ENCODE measurements around the gene KNOP1. TPM values are rescaled to one million over a fixed set of nuclear protein-coding genes. Genes with fewer than 3 reads are reported as not detected.

KNOP1 gene
- total RNA-seq, 4 donors from 2014 or later, result 5.7 to 19.4 (median 13.8) TPM

DNA sequence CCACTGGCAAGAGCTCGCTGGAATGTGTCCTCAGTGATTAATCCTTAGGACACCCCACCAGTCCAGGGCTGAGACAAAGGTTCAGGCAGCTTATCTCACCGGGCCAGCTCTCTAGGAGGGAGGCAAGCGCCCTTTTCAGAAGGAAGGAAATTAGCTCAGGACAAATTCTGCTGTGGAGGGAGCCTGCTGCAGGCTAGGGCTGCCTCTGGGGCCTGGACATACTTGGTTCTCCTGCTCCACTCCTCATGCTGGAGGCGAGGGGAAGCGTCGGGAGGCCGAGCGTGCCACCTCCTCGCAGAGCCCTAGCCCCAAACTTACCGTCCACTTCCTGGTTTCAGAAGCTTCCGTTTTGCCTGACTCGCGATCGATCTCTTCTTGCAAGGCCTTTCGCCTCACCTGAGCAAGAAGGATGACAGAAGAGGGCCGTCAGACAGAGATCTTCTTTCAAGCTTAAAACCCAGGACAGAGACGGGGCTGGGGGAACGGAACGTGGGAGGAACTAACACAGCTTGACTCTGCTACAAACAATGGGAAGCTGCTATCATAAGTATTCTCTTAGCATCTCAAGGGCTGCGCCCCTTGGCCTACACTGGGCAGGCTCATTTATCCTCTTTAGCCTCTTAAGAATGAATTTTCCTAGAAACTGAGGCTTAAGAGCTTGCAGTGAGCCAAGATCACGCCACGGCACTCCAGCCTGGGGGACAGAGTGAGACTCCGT, 7.7 kb downstream of the KNOP1 start:
- TF ChIP-seq, protein P1, sequence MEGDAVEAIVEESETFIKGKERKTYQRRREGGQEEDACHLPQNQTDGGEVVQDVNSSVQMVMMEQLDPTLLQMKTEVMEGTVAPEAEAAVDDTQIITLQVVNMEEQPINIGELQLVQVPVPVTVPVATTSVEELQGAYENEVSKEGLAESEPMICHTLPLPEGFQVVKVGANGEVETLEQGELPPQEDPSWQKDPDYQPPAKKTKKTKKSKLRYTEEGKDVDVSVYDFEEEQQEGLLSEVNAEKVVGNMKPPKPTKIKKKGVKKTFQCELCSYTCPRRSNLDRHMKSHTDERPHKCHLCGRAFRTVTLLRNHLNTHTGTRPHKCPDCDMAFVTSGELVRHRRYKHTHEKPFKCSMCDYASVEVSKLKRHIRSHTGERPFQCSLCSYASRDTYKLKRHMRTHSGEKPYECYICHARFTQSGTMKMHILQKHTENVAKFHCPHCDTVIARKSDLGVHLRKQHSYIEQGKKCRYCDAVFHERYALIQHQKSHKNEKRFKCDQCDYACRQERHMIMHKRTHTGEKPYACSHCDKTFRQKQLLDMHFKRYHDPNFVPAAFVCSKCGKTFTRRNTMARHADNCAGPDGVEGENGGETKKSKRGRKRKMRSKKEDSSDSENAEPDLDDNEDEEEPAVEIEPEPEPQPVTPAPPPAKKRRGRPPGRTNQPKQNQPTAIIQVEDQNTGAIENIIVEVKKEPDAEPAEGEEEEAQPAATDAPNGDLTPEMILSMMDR (IDR thresholded peaks at IDR 0.05; ENCODE audit: low read depth), result no peak

DNA sequence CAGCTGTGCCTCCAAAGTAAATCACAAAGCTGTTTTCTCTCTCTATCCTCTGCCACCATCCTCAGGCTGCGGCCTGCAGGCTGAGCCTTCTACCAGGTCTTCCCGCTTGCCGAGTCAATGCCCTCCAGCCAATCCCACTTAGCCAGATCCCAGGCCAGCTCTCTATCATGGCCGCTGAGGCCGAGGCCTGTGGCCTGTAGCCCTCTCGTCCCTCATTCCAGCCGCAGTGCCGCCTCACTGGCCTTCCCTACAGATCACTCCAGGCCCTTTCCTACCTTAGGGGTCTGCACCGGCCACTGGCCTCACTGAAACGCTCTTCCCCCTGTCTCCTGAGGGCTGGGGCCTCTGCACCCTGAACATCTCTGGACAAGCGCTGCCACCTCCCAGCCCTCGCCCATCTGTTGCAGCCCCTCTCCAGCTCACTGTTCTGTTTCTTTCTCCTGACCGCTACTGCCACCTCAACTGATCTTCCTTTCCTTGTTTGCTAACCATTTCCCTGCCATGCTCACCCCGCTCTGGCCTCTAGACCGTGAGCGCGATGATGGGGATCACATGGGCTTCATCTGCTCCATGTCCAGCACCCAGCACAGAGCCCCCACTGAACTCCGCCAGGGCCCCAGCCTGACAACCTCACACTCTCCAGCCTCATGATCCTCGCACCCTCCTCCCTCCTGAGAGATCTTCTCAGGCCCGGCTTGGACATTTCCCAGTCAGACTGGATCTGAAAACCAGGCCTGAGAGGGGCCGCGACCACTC, 8.5 kb downstream of the KNOP1 start:
- TF ChIP-seq, protein P1 (IDR thresholded peaks at IDR 0.05; ENCODE audit: low read depth), result no peak

DNA sequence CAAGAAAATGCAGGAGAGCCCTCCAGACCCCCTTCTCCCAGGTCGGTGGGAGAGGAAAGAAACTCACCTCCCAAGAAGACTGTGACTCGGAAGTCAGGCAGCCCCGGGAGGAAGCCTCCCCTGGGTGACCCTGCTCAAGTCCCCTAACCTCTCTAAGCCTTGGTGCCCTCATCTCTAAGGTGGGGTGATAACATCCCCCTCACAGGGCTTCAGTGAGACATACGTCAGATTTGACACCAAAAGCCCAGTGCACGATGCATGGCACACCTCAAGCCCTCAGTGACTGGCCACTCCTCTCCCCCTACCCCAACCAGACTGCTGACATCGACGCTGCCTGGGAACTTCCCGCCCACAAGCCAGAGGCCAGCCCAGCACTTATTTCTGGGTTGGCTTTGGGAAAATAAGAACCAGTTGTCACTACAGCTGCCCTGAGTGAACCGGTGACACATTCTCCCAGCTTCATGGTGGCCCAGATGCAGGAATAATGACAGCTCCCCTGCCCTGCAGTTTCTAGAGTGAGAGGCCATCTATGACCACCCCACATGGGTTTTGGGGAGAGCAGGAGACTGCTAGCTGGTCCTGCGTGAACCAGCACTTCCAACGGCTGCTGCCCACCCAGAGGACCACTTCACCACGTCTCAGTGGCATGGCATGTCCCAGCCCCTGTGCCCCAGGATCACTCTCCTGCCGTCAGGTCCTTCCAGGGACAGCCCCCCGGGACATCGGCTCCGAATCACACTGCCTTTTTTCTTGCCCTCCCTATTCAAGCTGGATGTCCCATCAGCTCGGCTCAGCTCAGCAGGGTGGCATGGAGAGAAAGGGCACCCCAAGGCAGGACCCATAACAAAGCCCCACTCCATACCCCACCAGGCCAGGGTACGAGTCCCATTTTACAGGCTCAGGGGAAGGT, 9.5 kb downstream of the KNOP1 start:
- TF ChIP-seq, protein P1 (IDR thresholded peaks at IDR 0.05; ENCODE audit: low read depth), result no peak

DNA sequence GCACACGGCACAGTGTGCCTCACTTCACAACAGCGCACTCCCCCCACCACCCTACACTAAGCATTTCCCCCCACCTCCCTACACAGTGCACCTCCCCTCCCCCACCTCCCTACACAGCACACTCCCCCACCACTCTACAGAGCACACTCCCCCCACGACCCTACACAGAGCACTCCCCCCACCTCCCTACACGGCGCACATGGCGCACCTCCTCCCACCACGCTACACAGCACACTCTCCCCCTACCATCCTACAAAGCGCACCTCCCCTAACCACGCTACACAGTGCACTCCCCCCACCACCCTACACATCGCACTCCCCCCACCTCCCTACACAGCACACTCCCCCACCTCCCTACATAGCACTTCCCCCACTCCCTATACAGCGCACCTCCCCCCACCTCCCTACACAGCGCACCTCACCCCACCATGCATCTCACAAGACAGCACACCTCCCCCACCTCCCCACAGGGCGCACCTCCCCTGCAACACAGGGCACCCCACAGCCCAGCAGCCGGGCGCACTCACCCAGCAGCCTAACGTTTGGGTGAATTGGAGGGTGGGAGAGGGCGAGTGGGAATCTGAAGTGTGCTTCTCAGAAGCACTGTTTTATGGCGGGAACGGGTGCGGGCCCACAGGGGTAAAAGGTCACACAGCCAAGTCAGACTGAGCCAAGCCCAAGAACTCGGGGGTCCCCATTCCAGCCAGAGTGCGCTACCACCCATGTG, 10.3 kb downstream of the KNOP1 start:
- TF ChIP-seq, protein P1 (IDR thresholded peaks at IDR 0.05; ENCODE audit: low read depth), result no peak

DNA sequence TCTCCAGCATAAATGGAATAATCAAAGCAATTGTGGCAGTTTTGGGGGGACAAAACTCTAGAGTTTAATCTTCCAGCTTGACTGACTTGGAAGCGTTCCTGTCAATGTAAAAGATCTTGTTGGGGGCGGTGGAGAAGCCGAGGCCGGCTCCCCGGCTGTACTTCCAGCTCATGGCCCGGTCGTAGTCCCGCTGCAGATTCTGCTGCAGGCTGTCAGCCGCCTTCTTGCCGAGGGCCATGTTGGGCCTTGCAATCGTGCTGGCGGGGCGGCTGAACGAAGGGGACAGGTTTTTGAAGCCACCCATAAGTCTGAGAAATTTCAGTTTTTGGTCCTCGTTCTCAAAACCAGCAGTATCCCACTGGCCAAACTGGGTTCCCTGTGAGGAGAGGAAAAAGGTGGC, 11.2 kb downstream of the KNOP1 start:
- TF ChIP-seq, protein P1 (IDR thresholded peaks at IDR 0.05; ENCODE audit: low read depth), result no peak

DNA sequence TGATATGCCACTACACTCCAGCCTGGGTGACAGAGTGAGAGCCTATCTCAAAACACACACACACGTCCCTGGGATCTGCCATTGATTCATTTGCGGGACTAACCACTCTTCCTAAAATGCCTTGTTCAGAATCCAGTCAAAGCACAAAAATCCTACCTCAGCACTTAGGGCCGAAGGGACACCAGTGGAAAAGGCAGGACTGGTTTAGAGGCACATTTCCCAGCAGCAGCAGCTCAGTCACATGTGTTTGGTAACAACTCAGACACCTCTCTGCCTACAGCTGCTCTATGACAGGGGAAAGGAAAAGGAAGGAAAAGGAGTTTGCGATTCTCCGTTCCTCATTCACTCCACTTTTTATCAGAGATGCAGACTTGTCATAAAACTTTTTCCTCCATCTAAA, 12.2 kb downstream of the KNOP1 start:
- TF ChIP-seq, protein P1 (IDR thresholded peaks at IDR 0.05; ENCODE audit: low read depth), result no peak
